Measurements from ENCODE around the gene OBP2B.
A peak's percentile ranks its signal among the peaks of the same experiment; 100 is the strongest.
"Not testable (repeated sequence)": the region's sequence is repeated elsewhere in the genome, so short reads cannot be mapped to it uniquely, and the experiment has no call there.

OBP2B gene

GRCh38 chr9:133208880-133209300, at the start of gene OBP2B:
OBP2B (minus strand) TSS chr9:133209250; CDS start chr9:133209199, 51 bp downstream.
- not testable (repeated sequence) for DNase-seq (ENCODE audit: low read depth)

- DNase-seq (ENCODE audit: low read depth), result no peak
Observed at GRCh38 chr9:133258061-133259015, 49.3 kb upstream of the OBP2B start.

- no peak for DNase-seq (ENCODE audit: low read depth)
Observed at GRCh38 chr9:133257465-133257956, 48.5 kb upstream of the OBP2B start.

- DNase-seq (ENCODE audit: low read depth), result no peak
Observed at GRCh38 chr9:133256686-133257091, 47.6 kb upstream of the OBP2B start.

GRCh38 chr9:133256136-133256461, 47.0 kb upstream of the OBP2B start:
- no peak for DNase-seq (ENCODE audit: low read depth)

GRCh38 chr9:133255371-133256135, 46.5 kb upstream of the OBP2B start:
- DNase-seq (ENCODE audit: low read depth), result no peak

GRCh38 chr9:133254471-133254870, 45.4 kb upstream of the OBP2B start:
- no peak for DNase-seq (ENCODE audit: low read depth)

GRCh38 chr9:133253268-133253667, 44.2 kb upstream of the OBP2B start:
- DNase-seq (ENCODE audit: low read depth), result no peak

- no peak for DNase-seq (ENCODE audit: low read depth)
Observed at GRCh38 chr9:133252301-133253020, 43.4 kb upstream of the OBP2B start.

- DNase-seq (ENCODE audit: low read depth), result no peak
Observed at GRCh38 chr9:133251773-133252172, 42.7 kb upstream of the OBP2B start.

- DNase-seq (ENCODE audit: low read depth), result not testable (repeated sequence)
Observed at GRCh38 chr9:133251221-133251620, 42.2 kb upstream of the OBP2B start.

GRCh38 chr9:133250741-133251170, 41.7 kb upstream of the OBP2B start:
- DNase-seq (ENCODE audit: low read depth), result no peak

- no peak for DNase-seq (ENCODE audit: low read depth)
Observed at GRCh38 chr9:133249337-133249736, 40.3 kb upstream of the OBP2B start.

- DNase-seq (ENCODE audit: low read depth), result no peak
Observed at GRCh38 chr9:133248726-133249295, 39.8 kb upstream of the OBP2B start.

GRCh38 chr9:133247632-133248031, 38.6 kb upstream of the OBP2B start:
- no peak for DNase-seq (ENCODE audit: low read depth)

- no peak for DNase-seq (ENCODE audit: low read depth)
Observed at GRCh38 chr9:133246991-133247390, 37.9 kb upstream of the OBP2B start.

- no peak for DNase-seq (ENCODE audit: low read depth)
Observed at GRCh38 chr9:133246562-133246961, 37.5 kb upstream of the OBP2B start.

- DNase-seq (ENCODE audit: low read depth), result no peak
Observed at GRCh38 chr9:133242991-133243390, 33.9 kb upstream of the OBP2B start.

- DNase-seq (ENCODE audit: low read depth), result no peak
Observed at GRCh38 chr9:133242241-133242640, 33.2 kb upstream of the OBP2B start.

GRCh38 chr9:133239533-133240090, 30.6 kb upstream of the OBP2B start:
- DNase-seq (ENCODE audit: low read depth), result no peak

GRCh38 chr9:133238851-133239532, 29.9 kb upstream of the OBP2B start:
- DNase-seq (ENCODE audit: low read depth), result peak; percentile 39

Measured in stimulated activated CD8-positive, alpha-beta memory T cell treated with anti-CD3 and anti-CD28 coated beads, Interleukin-15, amount 100 ng/mL, for 24 hours (primary cell).